Upper lobe of left lung (tissue), 6 donors: ENCODE measurements around the gene METTL14. TPM values are rescaled to one million over a fixed set of nuclear protein-coding genes. Genes with fewer than 3 reads are reported as not detected.

Source experiments
- ATAC-seq, 2 donors: fragments of 200-7000 bp; cut with Tn5 transposase; one replicate each; pipeline ENCODE4 v1.9.1; 2022; ENCODE audit warnings: mild to moderate bottlenecking in 2 of 2, moderate library complexity in 2 of 2; ENCODE audit not compliant: low FRiP score in 2 of 2
- DNase-seq, 2 donors: peaks; one replicate each; pipeline ENCODE4 v3.0.0-alpha.2; 2019 to 2020
- H3K27ac ChIP-seq, 4 donors: fragments of 200-600 bp; sonication (generic); one replicate each; pipeline ENCODE4 v1.5.1; 2016 to 2019
- H3K27me3 ChIP-seq, 4 donors: fragments of 200-600 bp; sonication (generic); one replicate each; pipeline ENCODE4 v1.5.1; 2017 to 2019
- H3K36me3 ChIP-seq, 4 donors: fragments of 200-600 bp; sonication (generic); one replicate each; pipeline ENCODE4 v1.5.1; 2016 to 2019
- H3K4me1 ChIP-seq, 4 donors: fragments of 200-600 bp; sonication (generic); one replicate each; pipeline ENCODE4 v1.5.1; 2018 to 2019
- H3K4me3 ChIP-seq, 4 donors: fragments of 200-600 bp; sonication (generic); one replicate each; pipeline ENCODE4 v1.5.1; 2017 to 2019; ENCODE audit warnings: mild to moderate bottlenecking in 2 of 4, moderate library complexity in 1 of 4
- H3K9me3 ChIP-seq, 4 donors: fragments of 200-600 bp; sonication (generic); one replicate each; pipeline ENCODE4 v1.5.1; 2018 to 2019
- EP300 ChIP-seq, 4 donors: sonication (generic); formaldehyde crosslinking; IDR thresholded peaks; one replicate each; pipeline ENCODE4 v1.5.1; 2017; ENCODE audit warnings: antibody characterized with exemption in 4 of 4, control low read depth in 2 of 4
- POLR2A ChIP-seq, 4 donors: fragments of 450-650 bp; IDR thresholded peaks; one replicate each; pipeline ENCODE4 v1.5.1; 2016 to 2017; ENCODE audit warnings: antibody characterized with exemption in 4 of 4, mild to moderate bottlenecking in 2 of 4
- POLR2AphosphoS5 ChIP-seq, 2 donors: sonication (generic); formaldehyde crosslinking; IDR thresholded peaks; one replicate each; pipeline ENCODE4 v1.5.1; 2017; ENCODE audit warnings: antibody characterized with exemption in 2 of 2
- WGBS, 2 donors: methylation state at CpG; one replicate each; pipeline ENCODE4 v1.1.5; 2017 to 2018; 5-methylcytosine and 5-hydroxymethylcytosine counted together
- total RNA-seq, 6 donors: library from RNA; depleted of rRNA in 4 of 6; stranded (reverse); fragments of >200 nt in 4 of 6; gene quantifications; one replicate each; pipeline versions ENCODE4 v1.1.0 to v1.2.1, GENCODE V29; 2016 to 2021
- TF ChIP-seq, protein P1 (sequence below), 6 experiments: fragments of 450-650 bp in 4 of 6; fragments of 200-600 bp in 2 of 6; sonication (generic) in 2 of 6; IDR thresholded peaks; one replicate each; pipeline ENCODE4 v1.5.1; 2016 to 2019; ENCODE audit warnings: antibody characterized with exemption in 6 of 6
- donor health status: DM: no; HTN: no; CAD: no; lungs with moderate emphysema.
- donor health status: DM: no; HTN: yes; CAD: no; lungs with severe emphysema.

Gene METTL14
- total RNA-seq, 6 donors from 2014 or later: 24.7 to 58.7 (median 38.3) TPM

DNA sequence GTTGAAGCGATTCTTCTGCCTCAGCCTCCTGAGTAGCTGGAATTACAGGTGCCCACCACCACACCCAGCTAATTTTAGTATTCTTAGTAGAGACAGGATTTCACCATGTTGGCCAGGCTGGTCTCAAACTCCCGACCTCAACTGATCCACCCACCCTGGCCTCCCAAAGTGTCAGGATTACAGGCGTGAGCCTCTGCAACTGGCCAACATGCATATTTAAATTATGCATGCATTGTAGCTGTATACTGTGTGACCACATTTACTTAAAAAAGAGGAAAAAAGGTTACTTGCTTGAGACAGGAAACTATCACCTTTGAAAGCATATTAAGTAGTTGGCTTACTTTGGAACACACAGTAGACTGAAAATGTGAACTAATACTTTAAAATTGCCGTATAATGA lies 29.5 kb downstream of the METTL14 start:
- Histone ChIP-seq H3K27me3 (no peaks in the 10 kb centered on the region), H3K36me3 (peaks cover 7 to 37% (median 17%) of the 10 kb centered on the region in 4 donors), H3K4me3 (no peak overlapping the region), H3K4me1 (no peaks in the 10 kb centered on the region), H3K27ac (no peak overlapping the region), H3K9me3 (no peaks in the 10 kb centered on the region)
- 91 to 92% methylated on average over 4 of the region's 4 CpGs for WGBS, 2 donors
- ATAC-seq: no peak
- TF ChIP-seq EP300 (IDR thresholded peaks at IDR 0.05): no peak
- DNase-seq: no peak

DNA sequence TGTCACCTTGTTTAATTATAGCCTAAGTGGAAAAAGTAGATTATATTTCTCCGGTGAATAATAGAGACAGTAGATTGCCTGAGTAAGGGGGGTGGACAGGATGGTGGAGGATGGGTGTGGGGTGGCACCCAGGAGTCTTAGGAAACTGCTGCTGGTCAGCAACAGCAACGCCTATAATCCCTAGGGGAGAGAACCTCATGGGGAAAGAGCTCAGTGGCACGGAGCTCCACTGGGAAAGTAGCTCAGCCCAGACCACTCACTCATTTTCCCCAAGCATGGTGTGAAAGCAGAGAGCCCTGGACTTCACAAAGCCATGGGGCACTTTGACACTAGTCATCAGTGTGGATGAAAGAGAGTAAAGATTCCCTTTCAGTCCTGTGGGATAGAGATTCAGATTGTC lies 31.1 kb downstream of the METTL14 start:
- 77 to 80% methylated on average over 3 of the region's 3 CpGs for WGBS, 2 donors
- H3K4me1 ChIP-seq: no peaks in the 10 kb centered on the region
- no peak overlapping the region for H3K27ac ChIP-seq
- H3K4me3 ChIP-seq: no peak overlapping the region
- TF ChIP-seq, protein P1, sequence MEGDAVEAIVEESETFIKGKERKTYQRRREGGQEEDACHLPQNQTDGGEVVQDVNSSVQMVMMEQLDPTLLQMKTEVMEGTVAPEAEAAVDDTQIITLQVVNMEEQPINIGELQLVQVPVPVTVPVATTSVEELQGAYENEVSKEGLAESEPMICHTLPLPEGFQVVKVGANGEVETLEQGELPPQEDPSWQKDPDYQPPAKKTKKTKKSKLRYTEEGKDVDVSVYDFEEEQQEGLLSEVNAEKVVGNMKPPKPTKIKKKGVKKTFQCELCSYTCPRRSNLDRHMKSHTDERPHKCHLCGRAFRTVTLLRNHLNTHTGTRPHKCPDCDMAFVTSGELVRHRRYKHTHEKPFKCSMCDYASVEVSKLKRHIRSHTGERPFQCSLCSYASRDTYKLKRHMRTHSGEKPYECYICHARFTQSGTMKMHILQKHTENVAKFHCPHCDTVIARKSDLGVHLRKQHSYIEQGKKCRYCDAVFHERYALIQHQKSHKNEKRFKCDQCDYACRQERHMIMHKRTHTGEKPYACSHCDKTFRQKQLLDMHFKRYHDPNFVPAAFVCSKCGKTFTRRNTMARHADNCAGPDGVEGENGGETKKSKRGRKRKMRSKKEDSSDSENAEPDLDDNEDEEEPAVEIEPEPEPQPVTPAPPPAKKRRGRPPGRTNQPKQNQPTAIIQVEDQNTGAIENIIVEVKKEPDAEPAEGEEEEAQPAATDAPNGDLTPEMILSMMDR (IDR thresholded peaks at IDR 0.05): no peak
- TF ChIP-seq POLR2A (IDR thresholded peaks at IDR 0.05) (no peak), POLR2AphosphoS5 (IDR thresholded peaks at IDR 0.05) (no peak), EP300 (IDR thresholded peaks at IDR 0.05) (no peak)
- DNase-seq (no peak), ATAC-seq (no peak)
- H3K9me3 ChIP-seq: no peaks in the 10 kb centered on the region
- no peaks in the 10 kb centered on the region for H3K27me3 ChIP-seq
- peaks cover 0 to 26% (median 10%) of the 10 kb centered on the region in 4 donors for H3K36me3 ChIP-seq

DNA sequence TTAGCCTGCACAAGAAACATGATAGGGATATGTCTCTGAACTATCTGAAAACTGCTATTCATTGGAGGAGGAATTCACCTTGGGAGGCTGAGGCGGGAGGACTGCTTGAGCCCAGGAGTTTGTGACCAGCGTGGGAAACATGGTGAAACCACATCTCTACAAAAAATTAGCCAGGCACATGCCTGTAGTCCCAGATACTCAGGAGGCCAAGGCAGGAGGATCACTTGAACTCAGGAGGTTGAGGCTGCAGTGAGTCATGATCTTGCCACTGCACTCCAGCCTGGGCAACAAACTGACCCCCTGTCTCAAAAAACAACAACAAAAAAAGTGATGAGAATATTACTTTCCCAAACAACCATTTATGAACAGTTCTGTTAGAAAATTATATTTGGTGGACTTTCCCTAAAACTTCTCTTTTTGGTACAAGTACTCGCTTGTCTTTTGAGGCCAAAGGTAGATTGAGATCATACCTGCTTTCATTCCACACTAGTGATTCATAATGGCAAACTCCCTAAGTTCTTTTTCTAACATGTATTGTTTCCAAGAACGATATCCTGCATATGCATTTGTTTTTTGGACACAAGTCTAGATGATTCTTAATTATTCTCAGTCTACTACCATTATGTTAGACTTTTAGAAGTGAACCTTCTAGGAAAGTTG lies 33.4 kb downstream of the METTL14 start:
- Histone ChIP-seq H3K27ac (no peak overlapping the region), H3K9me3 (no peaks in the 10 kb centered on the region), H3K36me3 (peaks cover 0 to 27% (median 10%) of the 10 kb centered on the region in 4 donors)

DNA sequence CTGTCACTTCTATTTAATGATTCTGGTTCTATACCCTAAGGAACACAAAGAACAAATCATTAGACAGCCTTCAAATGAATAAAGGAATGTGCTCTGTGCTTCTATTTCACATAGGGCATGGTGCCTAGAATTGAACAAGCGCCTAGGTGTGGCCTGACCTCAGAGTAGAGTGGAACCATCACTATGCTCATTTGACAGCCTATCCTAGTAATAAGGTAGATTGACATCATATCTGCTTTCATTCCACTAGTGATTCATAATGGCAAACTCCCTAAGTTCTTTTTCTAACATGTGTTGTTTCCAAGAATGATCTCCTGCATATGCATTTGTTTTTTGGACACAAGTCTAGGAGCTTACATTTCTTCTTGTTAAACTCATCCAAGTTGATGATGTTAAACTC lies 36.6 kb downstream of the METTL14 start:
- H3K36me3 ChIP-seq: peaks cover 5 to 53% (median 31%) of the 10 kb centered on the region in 4 donors
- H3K4me3 ChIP-seq: no peak overlapping the region
- TF ChIP-seq POLR2AphosphoS5 (IDR thresholded peaks at IDR 0.05) (no peak), POLR2A (IDR thresholded peaks at IDR 0.05) (no peak), EP300 (IDR thresholded peaks at IDR 0.05) (no peak)
- TF ChIP-seq, protein P1 (IDR thresholded peaks at IDR 0.05): no peak
- H3K27ac ChIP-seq: no peak overlapping the region
- ATAC-seq (no peak), DNase-seq (no peak)
- H3K4me1 ChIP-seq: no peaks in the 10 kb centered on the region
- WGBS, 2 donors: 94 to 100% methylated on average over 1 of the region's 1 CpG
- H3K9me3 ChIP-seq: no peaks in the 10 kb centered on the region
- H3K27me3 ChIP-seq: no peaks in the 10 kb centered on the region

More for the DNA sequence above, 33.4 kb downstream of the METTL14 start:
- Histone ChIP-seq H3K27me3 (no peaks in the 10 kb centered on the region), H3K4me1 (no peaks in the 10 kb centered on the region), H3K4me3 (no peak overlapping the region)
- DNase-seq: no peak
- ATAC-seq: no peak
- 90 to 94% methylated on average over 4 of the region's 4 CpGs for WGBS, 2 donors
- TF ChIP-seq POLR2AphosphoS5 (IDR thresholded peaks at IDR 0.05) (no peak), POLR2A (IDR thresholded peaks at IDR 0.05) (no peak), EP300 (IDR thresholded peaks at IDR 0.05) (no peak)
- TF ChIP-seq, protein P1 (IDR thresholded peaks at IDR 0.05): no peak

DNA sequence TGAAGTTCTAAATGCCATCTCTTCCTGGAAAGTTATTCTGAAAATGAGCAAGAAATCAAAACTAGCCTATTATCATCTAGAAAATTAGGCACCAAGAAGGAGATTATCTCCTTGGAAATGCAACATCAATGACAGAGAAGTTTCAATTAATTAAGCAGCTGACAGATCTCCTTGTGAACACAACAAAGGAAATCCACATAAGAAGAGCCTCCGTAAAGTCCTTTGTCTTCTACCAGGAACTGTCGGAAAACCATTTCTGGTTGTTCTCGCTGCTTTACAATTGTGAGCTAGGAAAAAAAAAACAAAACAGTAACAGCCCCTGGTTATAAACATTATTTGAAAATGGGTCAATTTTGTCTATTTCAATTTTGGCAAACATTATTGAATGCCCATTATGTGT lies 38.2 kb downstream of the METTL14 start:
- H3K27ac ChIP-seq: no peak overlapping the region
- H3K9me3 ChIP-seq: no peaks in the 10 kb centered on the region
- ATAC-seq (no peak), DNase-seq (no peak)
- TF ChIP-seq POLR2AphosphoS5 (IDR thresholded peaks at IDR 0.05) (no peak), EP300 (IDR thresholded peaks at IDR 0.05) (no peak), POLR2A (IDR thresholded peaks at IDR 0.05) (no peak)
- TF ChIP-seq, protein P1 (IDR thresholded peaks at IDR 0.05): no peak
- WGBS, 2 donors: 79 to 83% methylated on average over 3 of the region's 3 CpGs
- H3K36me3 ChIP-seq: peaks cover 7 to 69% (median 45%) of the 10 kb centered on the region in 4 donors
- H3K4me1 ChIP-seq: no peaks in the 10 kb centered on the region
- H3K4me3 ChIP-seq: no peak overlapping the region
- no peaks in the 10 kb centered on the region for H3K27me3 ChIP-seq
